ENCODE measurements around the gene PAK2. TPM values are rescaled to one million over a fixed set of nuclear protein-coding genes. Genes with fewer than 3 reads are reported as not detected.

The PAK2 gene
- total and polyA plus RNA-seq, 12 donors: 15.3 to 62.0 (median 46.8) TPM

DNA sequence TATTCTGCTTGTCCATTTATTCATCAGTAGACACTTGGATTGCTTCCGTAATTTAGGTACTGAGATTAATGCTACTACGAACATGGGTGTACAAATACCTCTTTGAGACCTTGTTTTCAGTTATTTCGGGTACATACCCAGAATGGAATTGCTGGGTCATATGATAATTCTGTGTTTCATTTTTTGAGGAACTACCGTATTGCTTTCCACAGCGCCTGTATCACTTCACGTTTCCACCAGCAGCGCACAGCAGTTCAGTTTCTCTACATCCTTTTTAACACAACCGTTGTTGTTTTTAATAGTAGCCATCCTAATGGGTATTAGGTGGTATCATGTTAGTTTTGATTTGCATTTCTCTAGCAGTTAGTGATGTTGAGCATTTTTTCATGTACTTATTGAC lies 9.5 kb downstream of the PAK2 start:
- no peaks in the 10 kb centered on the region for H3K4me1 ChIP-seq (replicated peaks in 1 of 2)
- H3K4me3 ChIP-seq: no peak overlapping the region
- intact Hi-C loops (cut with DNase I): loop anchor here in 1 of 2 donors (10.0 kb wide), 1 partner anchor 56 kb away; no protein-coding TSS in a partner anchor
- DNase-seq: no peak
- 83 to 92% (median 86%) methylated on average over 8 of the region's 8 CpGs for WGBS, 4 donors
- H3K27me3 ChIP-seq: no peaks in the 10 kb centered on the region
- TF ChIP-seq POLR2A (IDR thresholded peaks at IDR 0.05): no peak
- TF ChIP-seq, protein P1, sequence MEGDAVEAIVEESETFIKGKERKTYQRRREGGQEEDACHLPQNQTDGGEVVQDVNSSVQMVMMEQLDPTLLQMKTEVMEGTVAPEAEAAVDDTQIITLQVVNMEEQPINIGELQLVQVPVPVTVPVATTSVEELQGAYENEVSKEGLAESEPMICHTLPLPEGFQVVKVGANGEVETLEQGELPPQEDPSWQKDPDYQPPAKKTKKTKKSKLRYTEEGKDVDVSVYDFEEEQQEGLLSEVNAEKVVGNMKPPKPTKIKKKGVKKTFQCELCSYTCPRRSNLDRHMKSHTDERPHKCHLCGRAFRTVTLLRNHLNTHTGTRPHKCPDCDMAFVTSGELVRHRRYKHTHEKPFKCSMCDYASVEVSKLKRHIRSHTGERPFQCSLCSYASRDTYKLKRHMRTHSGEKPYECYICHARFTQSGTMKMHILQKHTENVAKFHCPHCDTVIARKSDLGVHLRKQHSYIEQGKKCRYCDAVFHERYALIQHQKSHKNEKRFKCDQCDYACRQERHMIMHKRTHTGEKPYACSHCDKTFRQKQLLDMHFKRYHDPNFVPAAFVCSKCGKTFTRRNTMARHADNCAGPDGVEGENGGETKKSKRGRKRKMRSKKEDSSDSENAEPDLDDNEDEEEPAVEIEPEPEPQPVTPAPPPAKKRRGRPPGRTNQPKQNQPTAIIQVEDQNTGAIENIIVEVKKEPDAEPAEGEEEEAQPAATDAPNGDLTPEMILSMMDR (IDR thresholded peaks at IDR 0.05): no peak
- H3K27ac ChIP-seq: no peak overlapping the region
- no peaks in the 10 kb centered on the region for H3K36me3 ChIP-seq (replicated peaks in 1 of 2)
- H3K9me3 ChIP-seq (replicated peaks in 1 of 3): no peaks in the 10 kb centered on the region

DNA sequence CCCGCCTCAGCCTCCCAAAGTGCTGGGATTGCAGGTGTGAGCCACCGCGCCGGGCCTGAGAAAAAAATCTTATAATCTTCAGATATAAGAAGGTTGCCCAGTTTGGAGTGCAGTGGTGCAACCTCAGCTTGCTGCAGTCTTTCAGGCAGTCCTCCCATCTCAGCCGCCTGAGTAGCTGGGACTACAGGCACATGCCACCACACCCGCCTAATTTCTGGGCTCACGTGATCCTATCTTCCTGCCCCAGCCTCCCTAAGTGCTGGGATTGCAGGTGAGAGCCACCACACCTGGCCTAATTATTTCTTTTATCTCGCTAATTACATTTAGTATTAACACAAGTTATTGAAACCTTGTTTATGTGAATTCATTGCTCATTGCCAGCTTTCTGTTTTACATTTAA lies 13.5 kb downstream of the PAK2 start:
- intact Hi-C loops (cut with DNase I): no loop called here
- TF ChIP-seq, protein P1 (IDR thresholded peaks at IDR 0.05): no peak
- no peak for TF ChIP-seq POLR2A (IDR thresholded peaks at IDR 0.05)
- Histone ChIP-seq H3K36me3 (replicated peaks in 1 of 2) (no peaks in the 10 kb centered on the region), H3K9me3 (replicated peaks in 1 of 3) (peaks cover 0 to 7% (median 0%) of the 10 kb centered on the region in 3 donors), H3K27me3 (no peaks in the 10 kb centered on the region), H3K27ac (no peak overlapping the region), H3K4me1 (replicated peaks in 1 of 2) (peaks cover 3 to 5% of the 10 kb centered on the region in 2 donors), H3K4me3 (no peak overlapping the region)
- 94 to 97% (median 95%) methylated on average over 8 of the region's 8 CpGs for WGBS, 4 donors
- DNase-seq: no peak

DNA sequence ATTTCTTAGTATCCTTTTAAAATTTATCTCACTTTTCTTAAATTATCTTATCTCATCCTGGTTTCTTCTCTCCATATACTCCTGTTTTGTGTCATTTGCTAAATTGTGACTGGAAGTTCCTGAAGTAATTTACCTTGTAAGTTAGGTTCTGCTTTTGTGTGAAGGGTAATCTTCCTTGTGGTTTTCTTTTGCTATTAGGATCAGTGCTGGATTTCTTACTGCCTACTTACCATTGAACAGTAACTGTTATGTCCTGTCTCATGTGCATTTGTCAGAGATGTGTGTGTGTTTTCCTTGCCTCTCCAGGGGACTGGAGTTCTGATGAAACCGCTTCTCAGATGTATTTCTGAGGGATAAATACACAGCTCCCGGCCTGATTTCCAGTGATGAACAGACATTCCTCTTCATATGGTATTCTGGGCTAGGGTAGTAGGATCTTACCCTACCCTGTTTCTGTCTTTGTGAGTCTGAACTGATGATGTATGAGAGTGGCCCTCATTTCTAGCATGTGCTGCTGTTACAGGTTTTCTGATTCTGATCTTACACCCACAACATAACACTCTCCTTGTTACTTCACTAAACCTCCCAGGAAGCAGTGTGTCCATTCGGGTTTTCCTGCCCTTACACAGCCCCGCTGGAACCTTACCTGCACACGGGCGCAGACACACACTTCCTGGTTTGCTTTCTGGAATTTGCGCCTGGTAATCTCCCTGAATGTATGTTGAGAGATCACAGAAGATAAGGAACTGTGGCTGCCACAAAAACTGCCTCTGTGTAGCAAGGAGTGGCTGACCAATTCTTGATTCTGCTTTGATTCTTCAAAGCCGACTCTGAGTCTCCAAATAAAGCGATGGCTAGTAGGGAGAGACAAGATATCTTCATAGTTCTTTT lies 14.7 kb downstream of the PAK2 start:
- peaks cover 0 to 7% (median 0%) of the 10 kb centered on the region in 3 donors for H3K9me3 ChIP-seq (replicated peaks in 1 of 3)
- H3K27me3 ChIP-seq: no peaks in the 10 kb centered on the region
- H3K4me1 ChIP-seq (replicated peaks in 1 of 2): peaks cover 5% of the 10 kb centered on the region in 2 donors
- intact Hi-C loops (cut with DNase I): no loop called here
- 70 to 78% (median 76%) methylated on average over 9 of the region's 9 CpGs for WGBS, 4 donors
- no peak overlapping the region for H3K27ac ChIP-seq
- H3K4me3 ChIP-seq: no peak overlapping the region
- no peak for TF ChIP-seq POLR2A (IDR thresholded peaks at IDR 0.05)
- TF ChIP-seq, protein P1 (IDR thresholded peaks at IDR 0.05): no peak
- DNase-seq: no peak
- no peaks in the 10 kb centered on the region for H3K36me3 ChIP-seq (replicated peaks in 1 of 2)

DNA sequence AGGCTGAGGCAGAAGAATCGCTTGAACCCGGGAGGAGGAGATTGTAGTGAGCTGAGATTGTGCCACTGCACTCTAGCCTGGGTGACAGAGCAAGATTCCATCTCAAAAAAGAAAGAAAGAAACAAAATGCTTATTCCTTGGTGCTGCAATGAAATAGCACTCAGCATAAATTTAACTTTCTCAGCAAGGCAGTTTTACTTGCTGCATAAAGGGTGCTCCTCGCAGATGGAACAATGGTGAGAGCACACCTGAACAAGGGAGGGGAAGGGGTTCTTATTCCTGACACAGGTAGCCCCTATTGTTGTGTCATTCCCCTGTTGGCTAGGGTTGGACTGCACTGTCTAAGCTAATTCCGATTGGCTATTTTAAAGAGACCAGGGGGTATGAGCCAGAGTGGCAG lies 17.1 kb downstream of the PAK2 start:
- intact Hi-C loops (cut with DNase I): no loop called here
- TF ChIP-seq POLR2A (IDR thresholded peaks at IDR 0.05): no peak
- TF ChIP-seq, protein P1 (IDR thresholded peaks at IDR 0.05): no peak
- DNase-seq: no peak
- Histone ChIP-seq H3K9me3 (replicated peaks in 1 of 3) (peaks cover 0 to 7% (median 0%) of the 10 kb centered on the region in 3 donors), H3K4me1 (replicated peaks in 1 of 2) (peaks cover 5% of the 10 kb centered on the region in 2 donors), H3K36me3 (replicated peaks in 1 of 2) (no peaks in the 10 kb centered on the region), H3K4me3 (no peak overlapping the region), H3K27ac (no peak overlapping the region), H3K27me3 (no peaks in the 10 kb centered on the region)
- 84 to 96% (median 91%) methylated on average over 4 of the region's 4 CpGs for WGBS, 4 donors
